PFSK-1 (cell line): ENCODE measurements around the gene MATN4.

Source experiments
- FOXP2 ChIP-seq: optimal IDR thresholded peaks from 2 replicates; pipeline ENCODE3; 2011; ENCODE audit warnings: borderline replicate concordance, control low read depth, inconsistent platforms; ENCODE audit not compliant: insufficient read depth; ENCODE audit errors: extremely low read length, extremely low read depth
- POLR2AphosphoS5 ChIP-seq: IDR thresholded peaks from 2 replicates; pipeline ENCODE4 v1.6.1; 2012; ENCODE audit warnings: low read depth, mild to moderate bottlenecking, control low read depth, low read length, moderate library complexity
- REST ChIP-seq, 2 experiments: IDR thresholded peaks; 2 replicates each; pipeline versions ENCODE4 v1.6.1 to v1.8.0; 2011 to 2012; ENCODE audit warnings: low read depth in 2 of 2, low read length in 2 of 2, control low read depth in 1 of 2, inconsistent platforms in 1 of 2, mild to moderate bottlenecking in 1 of 2, moderate library complexity in 1 of 2; ENCODE audit not compliant: insufficient read depth in 1 of 2
- SIN3A ChIP-seq: IDR thresholded peaks from 2 replicates; pipeline ENCODE4 v1.6.1; 2012; ENCODE audit warnings: mild to moderate bottlenecking, low read length, moderate library complexity, borderline replicate concordance; ENCODE audit not compliant: insufficient read depth
- TAF1 ChIP-seq: IDR thresholded peaks from 2 replicates; pipeline ENCODE4 v1.6.1; 2012; ENCODE audit warnings: low read length, control low read depth, borderline replicate concordance; ENCODE audit not compliant: insufficient read depth

- no peak for TF ChIP-seq REST (IDR thresholded peaks at IDR 0.05; ENCODE audit: insufficient read depth in 1 of 2, low read depth in 2 of 2, low read length in 2 of 2)
- TF ChIP-seq POLR2AphosphoS5 = no peak
- TF ChIP-seq SIN3A = no peak
- no peak for TF ChIP-seq TAF1
- TF ChIP-seq FOXP2 = peak; percentile 30
Measured at GRCh38 chr20:45341939-45342854, 34.1 kb upstream of the MATN4 start.
